Colonic mucosa (tissue), 4 donors: ENCODE data around the gene CCDC60. TPM values are rescaled to one million over a fixed set of nuclear protein-coding genes. Genes with fewer than 3 reads are reported as not detected.

ENCODE experiments used
- DNase-seq: peaks from one replicate; pipeline ENCODE4 v3.0.0-alpha.2; 2020
- H3K27ac ChIP-seq: fragments of 200-600 bp; one replicate; pipeline ENCODE4 v1.8.0; 2021
- H3K27me3 ChIP-seq: fragments of 200-600 bp; one replicate; pipeline ENCODE4 v1.8.0; 2021
- H3K36me3 ChIP-seq: fragments of 200-600 bp; one replicate; pipeline ENCODE4 v1.8.0; 2021
- H3K4me1 ChIP-seq: fragments of 200-600 bp; one replicate; pipeline ENCODE4 v1.8.0; 2021; ENCODE audit warnings: mild to moderate bottlenecking
- H3K4me3 ChIP-seq: fragments of 200-600 bp; one replicate; pipeline ENCODE4 v1.8.0; 2021
- H3K9ac ChIP-seq, 2 donors: one replicate each; pipeline ENCODE4 v1.7.0; 2013; ENCODE audit warnings: control low read depth in 2 of 2, low read depth in 2 of 2, low read length in 2 of 2
- H3K9me3 ChIP-seq: fragments of 200-600 bp; one replicate; pipeline ENCODE4 v1.8.0; 2021
- CTCF ChIP-seq: fragments of 200-600 bp; IDR thresholded peaks from one replicate; pipeline ENCODE4 v1.8.0; 2022; ENCODE audit warnings: antibody characterized with exemption, mild to moderate bottlenecking
- intact Hi-C: fragments of 100-400 bp; cut with DNase I; formaldehyde crosslinking; loops from one replicate; pipeline ENCODE4 v1.14.1; 2022
- total RNA-seq, 2 donors: library from RNA; stranded (reverse); fragmentation: NEBNext Ultra II Directional in 1 of 2; extraction: Animal tissue kit (Norgen Biotek cat#: 25700) in 1 of 2; gene quantifications; one replicate each; pipeline ENCODE4 v1.2.1, GENCODE V29; 2021
- donor health status: healthy.
- donor health status: DM: no; HTN: no; CAD: no.
- donor health status: DM: no; HTN: no; CAD: no.

The CCDC60 gene
- total RNA-seq, 2 donors from 2014 or later = 1.3 to 2.3 TPM

GRCh38 chr12:119397540-119397939 lies 63.0 kb downstream of the CCDC60 start:
- no peak for DNase-seq
- Histone ChIP-seq H3K4me3 (no peak overlapping the region), H3K9me3 (no peaks in the 10 kb centered on the region), H3K4me1 (no peaks in the 10 kb centered on the region), H3K27me3 (no peaks in the 10 kb centered on the region), H3K36me3 (no peaks in the 10 kb centered on the region), H3K27ac (no peak overlapping the region), H3K9ac (no peak overlapping the region)
- intact Hi-C loops = no loop called here
- TF ChIP-seq CTCF = no peak

GRCh38 chr12:119398190-119398589 lies 63.7 kb downstream of the CCDC60 start:
- Histone ChIP-seq H3K27me3 (no peaks in the 10 kb centered on the region), H3K4me3 (no peak overlapping the region), H3K27ac (no peak overlapping the region), H3K9me3 (no peaks in the 10 kb centered on the region), H3K9ac (no peak overlapping the region), H3K4me1 (no peaks in the 10 kb centered on the region), H3K36me3 (no peaks in the 10 kb centered on the region)
- TF ChIP-seq CTCF = no peak
- intact Hi-C loops = no loop called here
- no peak for DNase-seq

GRCh38 chr12:119399301-119399700 lies 64.8 kb downstream of the CCDC60 start:
- Histone ChIP-seq H3K27me3 (no peaks in the 10 kb centered on the region), H3K9ac (no peak overlapping the region), H3K9me3 (no peaks in the 10 kb centered on the region), H3K4me1 (no peaks in the 10 kb centered on the region), H3K36me3 (no peaks in the 10 kb centered on the region), H3K4me3 (no peak overlapping the region), H3K27ac (no peak overlapping the region)
- no peak for DNase-seq
- intact Hi-C loops = no loop called here
- no peak for TF ChIP-seq CTCF

- Histone ChIP-seq H3K9ac (no peak overlapping the region), H3K4me3 (no peak overlapping the region), H3K27me3 (no peaks in the 10 kb centered on the region), H3K27ac (no peak overlapping the region), H3K9me3 (no peaks in the 10 kb centered on the region), H3K36me3 (no peaks in the 10 kb centered on the region), H3K4me1 (no peaks in the 10 kb centered on the region)
- intact Hi-C loops = no loop called here
- DNase-seq = no peak
- no peak for TF ChIP-seq CTCF
These were observed 71.8 kb downstream of the CCDC60 start for GRCh38 chr12:119406308-119406707.

GRCh38 chr12:119406811-119407210 lies 72.3 kb downstream of the CCDC60 start:
- Histone ChIP-seq H3K9ac (no peak overlapping the region), H3K9me3 (no peaks in the 10 kb centered on the region), H3K4me3 (no peak overlapping the region), H3K36me3 (no peaks in the 10 kb centered on the region), H3K4me1 (no peaks in the 10 kb centered on the region), H3K27me3 (no peaks in the 10 kb centered on the region), H3K27ac (no peak overlapping the region)
- no peak for DNase-seq
- no peak for TF ChIP-seq CTCF
- intact Hi-C loops = no loop called here

- Histone ChIP-seq H3K4me3 (no peak overlapping the region), H3K27ac (no peak overlapping the region), H3K9me3 (no peaks in the 10 kb centered on the region), H3K4me1 (no peaks in the 10 kb centered on the region), H3K9ac (no peak overlapping the region), H3K27me3 (no peaks in the 10 kb centered on the region), H3K36me3 (no peaks in the 10 kb centered on the region)
- intact Hi-C loops = no loop called here
- no peak for DNase-seq
- no peak for TF ChIP-seq CTCF
These were observed 74.5 kb downstream of the CCDC60 start for GRCh38 chr12:119409043-119409442.
